22Rv1 (cell line): ENCODE measurements around the gene MVP.
A peak's percentile ranks its signal among the peaks of the same experiment; 100 is the strongest.

Experiments used
- CTCF ChIP-seq: fragments of 450-650 bp; IDR thresholded peaks from 2 replicates; pipeline ENCODE4 v1.5.1; 2017; ENCODE audit warnings: mild to moderate bottlenecking
- ZFX ChIP-seq: fragments of 450-650 bp; IDR thresholded peaks from 2 replicates; pipeline ENCODE4 v1.6.1; 2017; ENCODE audit warnings: antibody characterized with exemption, borderline replicate concordance

DNA sequence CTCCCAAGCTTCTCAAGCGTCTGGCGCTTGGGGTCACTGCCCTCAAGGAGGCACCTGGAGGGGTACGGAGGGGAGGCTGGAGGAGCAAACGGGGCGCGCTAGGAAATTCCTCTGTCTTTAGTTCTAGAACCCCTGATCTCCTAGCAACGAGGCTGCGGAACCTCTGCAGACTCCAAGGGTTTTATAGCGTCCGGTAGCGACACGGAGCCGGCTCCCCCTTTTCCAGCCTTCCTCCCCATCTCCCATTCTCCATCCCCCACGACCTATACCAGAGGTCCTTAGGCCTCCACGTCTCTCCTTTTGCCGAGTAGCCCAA lies 43.4 kb downstream of the MVP start:
- peak; percentile 58 for TF ChIP-seq CTCF
- no peak for TF ChIP-seq ZFX
